Skin of body (tissue), 2 donors: Measurements from ENCODE around the gene CAMKMT. TPM values are rescaled to one million over a fixed set of nuclear protein-coding genes. Genes with fewer than 3 reads are reported as not detected.

ENCODE experiments used
- DNase-seq: peaks from one replicate; lab custom pipeline; 2025; lab: John Stamatoyannopoulos, UW
- total RNA-seq: library from RNA; depleted of rRNA; stranded (reverse); fragments of >200 nt; gene quantifications from one replicate; pipeline ENCODE4 v1.2.3, GENCODE V29; 2014

Gene CAMKMT
- total RNA-seq, 1 donor from 2014 or later: 11.7 TPM

GRCh38 chr2:44549099-44549471, 187.3 kb downstream of the CAMKMT start:
- no peak for DNase-seq

- no peak for DNase-seq
Observed at GRCh38 chr2:44549856-44550255, 188.1 kb downstream of the CAMKMT start.

DNA sequence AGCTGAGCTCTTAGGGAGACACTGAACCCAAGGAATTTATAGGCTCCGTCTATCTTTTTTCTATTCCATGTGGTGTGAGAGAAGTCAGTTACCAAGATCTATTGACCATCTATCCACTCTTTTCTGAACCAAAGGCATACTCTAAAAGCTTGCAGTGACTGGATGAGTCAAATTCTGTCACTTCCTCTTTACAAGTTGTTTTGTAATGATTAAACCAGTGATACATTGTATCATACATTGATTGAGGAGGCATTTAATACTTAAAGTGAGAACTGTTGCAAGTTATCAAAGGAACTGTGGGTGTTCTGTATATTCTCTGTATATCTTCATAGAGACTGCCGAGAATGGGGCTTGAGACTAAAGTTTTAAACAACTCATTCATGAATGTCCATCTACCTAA, 188.8 kb downstream of the CAMKMT start:
- no peak for DNase-seq

DNA sequence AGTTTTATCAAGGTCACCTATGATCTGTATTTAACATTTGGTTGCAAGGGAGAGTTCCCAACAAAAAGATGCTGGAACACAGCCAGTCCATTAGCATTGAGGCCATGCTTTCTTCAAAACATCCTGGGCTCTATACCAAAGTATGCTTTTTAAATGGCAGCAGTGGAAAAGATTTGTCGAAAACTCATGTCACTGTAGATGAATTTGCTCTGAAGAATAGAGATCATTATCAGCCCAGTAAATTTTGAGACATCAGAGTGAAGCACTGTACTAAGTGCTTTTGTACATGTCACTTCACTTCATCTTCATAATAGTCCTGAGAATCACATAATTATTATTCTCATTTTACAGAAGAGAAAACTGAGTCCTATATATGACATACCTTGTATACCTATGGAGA, 189.8 kb downstream of the CAMKMT start:
- no peak for DNase-seq

DNA sequence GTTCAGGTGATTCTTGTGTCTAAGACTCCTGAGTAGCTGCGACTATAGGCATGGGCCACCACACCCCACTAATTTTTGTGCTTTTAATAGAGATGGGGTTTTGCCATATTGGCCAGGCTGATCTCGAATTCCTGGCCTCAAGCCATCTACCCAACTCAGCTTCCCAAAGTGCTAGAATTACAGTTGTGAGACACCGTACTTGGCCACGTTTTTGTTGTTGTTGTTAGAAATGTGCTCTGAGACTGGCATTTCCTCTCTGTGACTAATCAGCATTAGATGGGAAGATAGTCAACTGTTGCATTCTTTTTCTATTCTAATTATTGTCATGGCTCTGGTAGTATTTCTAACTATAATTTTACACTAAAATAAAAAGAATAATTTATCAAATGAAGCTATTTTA, 191.7 kb downstream of the CAMKMT start:
- no peak for DNase-seq

DNA sequence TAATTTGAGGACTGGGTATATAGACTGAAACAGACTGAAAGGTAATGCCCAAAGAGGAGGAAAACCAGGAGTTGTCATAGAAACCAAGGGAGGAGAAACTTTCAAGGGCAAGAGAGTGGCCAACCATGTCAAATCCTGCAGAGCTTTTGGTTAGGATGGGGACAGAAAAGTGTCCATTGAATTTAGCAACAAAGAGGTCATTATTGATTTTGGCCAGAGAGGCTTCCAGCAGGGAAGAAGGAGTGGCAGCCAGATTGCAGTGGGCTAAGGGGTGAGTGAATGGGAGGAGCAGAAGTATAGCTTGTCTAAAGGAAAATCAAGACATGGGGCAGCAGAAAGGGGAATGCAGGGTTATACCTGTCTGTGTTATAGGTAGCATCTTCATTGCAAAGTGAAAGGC, 194.0 kb downstream of the CAMKMT start:
- no peak for DNase-seq

DNA sequence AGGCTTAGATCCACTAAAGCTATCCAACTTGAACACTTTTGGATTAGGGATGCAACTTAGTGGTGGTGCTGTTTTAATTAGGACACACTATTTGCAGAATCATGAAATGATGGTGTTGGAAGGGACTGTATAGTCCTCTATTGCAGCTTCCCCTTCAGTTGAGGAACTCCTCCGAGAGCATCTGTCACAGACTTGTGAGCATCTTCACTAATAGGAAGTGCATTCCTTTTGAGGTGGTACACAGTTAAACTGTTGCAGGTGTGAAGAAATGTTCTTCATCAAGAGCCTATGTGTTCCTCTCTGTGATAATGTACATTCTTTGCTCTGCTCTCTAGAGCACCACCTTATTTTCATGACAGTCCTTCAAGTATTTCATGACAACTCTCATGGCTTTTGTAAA, 197.4 kb downstream of the CAMKMT start:
- no peak for DNase-seq

DNA sequence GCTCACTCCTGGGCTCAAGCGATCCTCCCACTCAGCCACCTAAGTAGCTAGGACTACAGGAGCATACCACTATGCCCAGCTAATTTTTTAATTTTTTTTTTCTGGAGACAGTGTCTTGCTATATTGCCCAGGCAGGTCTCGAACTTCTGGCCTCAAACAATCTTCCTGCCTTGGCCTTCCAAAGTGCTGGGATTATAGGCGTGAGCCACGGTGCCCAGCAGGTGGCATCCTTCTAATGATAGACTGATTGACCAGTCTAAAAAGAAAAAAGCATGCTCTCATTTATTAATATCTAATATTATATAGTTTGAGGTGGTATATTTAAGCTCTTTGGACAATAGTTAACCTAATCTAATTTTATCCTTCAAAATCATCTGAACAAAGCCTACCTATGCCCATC, 198.6 kb downstream of the CAMKMT start:
- no peak for DNase-seq

GRCh38 chr2:44560941-44561340, 199.2 kb downstream of the CAMKMT start:
- no peak for DNase-seq

DNA sequence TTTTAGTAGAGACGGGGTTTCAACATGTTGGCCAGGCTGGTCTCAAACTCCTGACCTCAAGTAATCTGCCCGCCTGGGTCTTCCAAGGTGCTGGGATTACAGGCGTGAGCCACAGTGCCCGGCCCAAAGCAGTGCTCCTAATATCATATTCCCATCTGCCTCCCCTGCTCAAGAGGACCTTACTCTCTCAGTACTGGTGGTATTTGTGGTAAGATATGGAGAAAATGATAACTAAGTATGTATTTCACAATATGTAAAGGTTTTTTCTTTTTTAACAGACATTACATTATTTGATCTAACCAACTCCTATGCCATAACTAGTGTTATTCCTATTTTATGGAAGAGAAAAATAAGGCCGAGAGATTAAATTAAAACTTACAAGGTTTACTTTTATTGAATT, 201.0 kb downstream of the CAMKMT start:
- DNase-seq: no peak

DNA sequence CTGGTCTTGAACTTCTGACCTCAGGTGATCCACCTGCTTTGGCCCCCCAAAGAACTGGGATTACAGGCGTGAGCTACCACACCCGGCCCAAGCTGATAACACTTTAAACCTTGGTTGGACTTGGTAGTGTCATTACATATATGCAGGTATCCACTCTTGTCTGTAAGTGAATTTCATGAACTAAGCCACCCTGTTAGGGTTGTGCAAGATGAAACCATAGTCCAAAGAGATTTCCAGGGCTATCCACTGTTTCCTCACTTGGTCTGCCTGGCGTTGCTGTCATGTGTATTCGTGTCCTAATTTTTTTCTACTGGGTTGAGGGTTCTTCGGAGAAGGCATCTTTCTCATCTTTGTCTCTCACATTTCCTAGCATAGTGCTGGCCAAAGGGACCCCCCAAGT, 203.0 kb downstream of the CAMKMT start:
- DNase-seq: no peak

DNA sequence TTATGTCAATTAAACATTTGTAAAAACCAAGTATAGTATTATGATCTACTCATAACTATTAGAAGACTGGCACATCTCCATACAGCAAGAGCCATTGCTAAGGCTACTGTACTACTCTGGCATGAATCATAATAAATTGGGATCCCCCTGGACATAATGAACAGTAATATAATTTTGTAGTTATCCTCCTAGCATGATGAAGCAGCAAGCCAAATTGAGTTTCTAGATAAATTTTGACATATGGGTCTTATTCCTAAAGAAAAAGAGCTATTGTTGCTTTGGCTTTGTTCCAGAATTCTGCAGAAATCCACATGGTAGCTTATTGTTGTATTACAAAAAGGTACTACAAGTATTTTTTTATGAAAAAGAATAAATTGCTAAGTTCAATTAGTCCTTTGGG, 204.3 kb downstream of the CAMKMT start:
- DNase-seq: no peak

- no peak for DNase-seq
Observed at GRCh38 chr2:44569491-44569890, 207.7 kb downstream of the CAMKMT start.

- DNase-seq: no peak
Observed at GRCh38 chr2:44570271-44570670, 208.5 kb downstream of the CAMKMT start.

GRCh38 chr2:44570777-44571176, 209.0 kb downstream of the CAMKMT start:
- DNase-seq: no peak

DNA sequence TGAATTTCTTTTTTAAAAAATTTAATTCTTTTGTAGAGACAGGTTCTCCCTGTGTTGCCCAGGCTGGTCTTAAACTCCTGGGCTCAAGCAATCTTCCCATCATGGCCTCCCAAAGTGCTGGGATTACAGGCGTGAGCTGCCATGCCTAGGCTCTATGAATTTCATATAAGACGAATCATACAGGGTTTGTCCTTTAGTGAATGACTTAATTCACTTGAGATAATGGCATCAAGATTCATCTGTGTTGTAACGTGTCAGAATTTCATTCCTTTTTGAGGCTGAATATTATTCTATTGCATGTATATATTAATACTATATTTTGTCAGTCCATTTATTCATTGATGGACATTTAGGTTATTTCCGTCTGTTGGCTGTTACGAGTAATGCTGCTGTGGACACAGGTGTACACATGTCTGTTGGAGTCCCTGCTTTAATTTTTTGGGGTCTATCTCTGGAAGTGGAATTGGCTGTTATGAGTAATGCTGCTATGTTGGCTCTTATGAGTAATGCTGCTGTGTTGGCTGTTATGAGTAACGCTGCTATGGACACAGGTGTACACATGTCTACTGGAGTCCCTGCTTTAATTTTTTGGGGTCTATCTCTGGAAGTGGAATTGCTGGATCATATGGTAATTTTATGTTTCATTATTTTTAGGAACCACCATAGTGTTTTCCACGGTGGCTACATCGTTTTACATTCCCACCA, 210.6 kb downstream of the CAMKMT start:
- DNase-seq: no peak

DNA sequence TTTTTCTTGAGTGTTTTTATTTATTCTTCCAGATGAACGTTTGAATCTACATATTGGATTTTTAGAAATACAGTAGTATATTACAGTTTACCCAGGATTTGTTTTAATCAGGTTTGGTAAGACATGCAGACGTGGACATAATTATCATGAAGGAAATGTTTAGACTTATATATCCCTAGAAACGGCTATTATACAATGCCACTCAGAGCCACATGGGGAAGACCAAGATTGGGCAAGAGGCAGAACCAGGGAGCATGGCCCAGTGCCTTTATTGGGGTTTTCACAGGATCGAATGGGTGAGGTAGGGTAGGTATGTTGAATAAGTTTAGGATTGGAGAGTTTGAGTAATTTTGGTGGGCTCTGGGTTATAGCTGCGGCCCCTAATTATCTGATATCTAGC, 212.2 kb downstream of the CAMKMT start:
- no peak for DNase-seq

- no peak for DNase-seq
Observed at GRCh38 chr2:44578471-44579093, 216.8 kb downstream of the CAMKMT start.

DNA sequence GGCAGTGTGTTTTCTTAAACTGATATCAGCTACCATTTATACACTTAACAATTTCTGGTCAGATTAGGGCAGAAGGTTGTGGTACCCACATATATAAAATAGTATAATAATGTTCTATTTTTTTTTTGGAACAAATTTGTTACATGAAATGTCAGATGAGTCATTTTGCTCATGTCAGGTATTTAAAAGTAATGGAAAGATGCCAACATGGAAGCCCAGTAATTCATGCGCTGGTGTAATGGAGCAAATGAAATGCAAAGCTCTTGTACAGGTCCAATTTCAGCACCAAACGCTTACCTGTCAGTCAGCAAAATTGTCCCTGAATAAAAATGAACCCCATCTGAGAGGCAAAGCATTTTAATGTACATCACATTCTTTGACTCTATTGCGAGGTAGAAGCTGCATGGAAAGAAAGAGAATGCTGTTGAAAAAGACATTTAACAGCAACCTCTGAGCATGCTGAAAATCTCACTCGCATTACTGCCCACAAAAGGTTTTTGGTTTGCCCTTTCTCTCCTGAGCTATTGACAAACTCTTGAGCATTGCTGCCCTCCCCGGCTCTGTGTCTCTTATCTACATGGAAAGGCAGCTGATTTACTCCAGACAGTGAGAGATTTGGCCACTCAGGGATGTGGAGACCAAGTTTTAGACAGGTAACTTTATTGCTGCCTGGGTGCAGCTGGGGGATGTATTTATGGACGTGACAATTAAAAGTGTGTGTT, 217.5 kb downstream of the CAMKMT start:
- DNase-seq: no peak

DNA sequence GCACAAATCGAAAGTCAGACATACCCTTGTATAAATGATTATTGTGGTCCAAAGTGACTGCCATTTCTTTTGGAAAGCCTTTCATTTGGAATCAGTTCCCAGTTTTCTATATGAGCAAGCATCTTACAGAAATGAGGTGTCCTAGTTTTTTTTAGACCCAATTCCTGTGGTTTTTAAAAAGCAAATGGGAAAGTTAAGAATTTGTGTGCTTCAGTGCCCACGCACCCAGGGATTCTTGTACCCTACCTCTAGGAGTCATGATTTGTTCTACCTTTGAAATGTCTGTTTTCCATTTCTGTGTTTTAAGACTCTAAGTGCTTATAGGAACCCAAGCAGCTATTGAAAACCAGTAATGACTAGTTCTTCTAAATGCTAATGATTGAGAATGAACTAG, 218.1 kb downstream of the CAMKMT start:
- DNase-seq: no peak

DNA sequence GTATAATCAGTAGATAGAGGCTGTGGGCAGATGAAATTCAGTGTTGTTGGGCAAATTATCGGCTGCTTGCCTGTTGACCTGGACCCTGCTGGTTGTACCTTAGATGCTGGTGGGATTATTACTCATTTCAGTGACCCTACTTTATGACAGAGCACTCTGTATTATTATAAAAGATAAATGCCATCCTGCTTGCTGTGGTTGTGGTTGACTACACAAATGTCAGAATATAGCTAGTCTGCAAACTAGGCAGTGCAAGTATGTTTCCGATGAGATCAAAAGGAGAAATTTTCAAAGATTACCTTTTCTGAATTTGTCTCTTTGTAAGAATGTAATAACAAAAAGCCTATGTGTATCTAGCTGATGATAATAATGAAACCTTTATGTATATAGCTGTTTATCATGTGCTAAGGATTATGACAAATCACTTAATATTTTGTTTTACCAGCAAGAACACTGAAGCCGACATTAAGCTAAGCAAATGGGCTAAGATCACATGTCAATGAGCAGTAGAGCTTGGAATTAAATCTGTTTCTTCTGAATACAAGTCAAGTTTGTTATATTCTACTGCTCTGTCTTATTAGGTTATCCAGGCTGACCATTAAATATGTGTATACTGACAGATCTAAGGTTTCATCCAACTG, 219.2 kb downstream of the CAMKMT start:
- DNase-seq: no peak

GRCh38 chr2:44582363-44583008, 220.7 kb downstream of the CAMKMT start:
- DNase-seq: no peak
